Measurements from ENCODE around the gene PAK6.

- TF ChIP-seq CTCF (conservative IDR thresholded peaks at IDR 0.05; ENCODE audit: low read depth, low read length), result no peak
- TF ChIP-seq EZH2 (IDR thresholded peaks at IDR 0.05; ENCODE audit: borderline replicate concordance, low read depth, low read length, poor library complexity, severe bottlenecking), result no peak
These were observed 14.4 kb downstream of the PAK6 start for GRCh38 chr15:40253167-40253790.
